HG03442 (cell line): ENCODE results near the gene SETD4.

Experiments used
- ATAC-seq: cut with Tn5 transposase; IDR thresholded peaks from one replicate; pipeline ENCODE4 v1.9.1; 2021; ENCODE audit warnings: mild to moderate bottlenecking, moderate library complexity; ENCODE audit not compliant: unreplicated experiment

Gene SETD4

DNA sequence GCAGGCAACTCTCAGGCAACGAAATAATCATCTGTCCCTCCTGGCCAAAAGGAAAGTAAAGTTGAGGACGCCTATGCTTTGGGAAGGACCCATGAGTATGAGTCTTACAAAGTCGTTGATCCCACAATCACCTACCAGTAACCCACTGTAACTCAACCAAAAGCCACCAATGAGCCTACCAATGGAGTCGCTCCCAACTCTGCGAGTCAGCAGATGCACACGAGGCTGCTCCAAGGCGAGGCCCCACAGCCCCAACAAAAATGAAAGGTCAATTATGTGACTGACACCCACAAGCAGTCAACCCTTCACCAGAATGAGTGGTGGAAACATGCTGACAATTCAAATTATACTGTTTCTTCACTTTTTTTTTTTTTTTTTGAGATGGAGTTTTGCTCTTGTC, 12.0 kb downstream of the SETD4 start:
- no peak for ATAC-seq

DNA sequence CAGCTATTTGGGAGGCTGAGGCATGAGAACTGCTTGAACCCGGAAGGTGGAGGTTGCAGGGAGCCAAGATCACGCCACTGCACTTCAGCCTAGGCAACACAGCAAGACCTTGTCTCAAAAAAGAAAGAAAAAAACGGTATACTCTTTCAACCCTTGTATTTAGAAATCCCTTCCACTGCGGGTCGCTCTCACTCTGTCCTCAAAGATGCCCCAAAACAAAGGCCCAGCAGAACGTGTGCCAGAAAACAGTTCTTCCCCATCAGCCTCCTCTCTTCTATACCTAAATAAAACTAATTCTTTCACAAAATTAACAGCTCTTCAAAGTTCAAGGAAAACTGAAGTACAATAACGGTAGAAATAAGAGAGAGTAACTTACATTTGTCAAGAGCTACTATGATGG, 13.2 kb downstream of the SETD4 start:
- no peak for ATAC-seq

DNA sequence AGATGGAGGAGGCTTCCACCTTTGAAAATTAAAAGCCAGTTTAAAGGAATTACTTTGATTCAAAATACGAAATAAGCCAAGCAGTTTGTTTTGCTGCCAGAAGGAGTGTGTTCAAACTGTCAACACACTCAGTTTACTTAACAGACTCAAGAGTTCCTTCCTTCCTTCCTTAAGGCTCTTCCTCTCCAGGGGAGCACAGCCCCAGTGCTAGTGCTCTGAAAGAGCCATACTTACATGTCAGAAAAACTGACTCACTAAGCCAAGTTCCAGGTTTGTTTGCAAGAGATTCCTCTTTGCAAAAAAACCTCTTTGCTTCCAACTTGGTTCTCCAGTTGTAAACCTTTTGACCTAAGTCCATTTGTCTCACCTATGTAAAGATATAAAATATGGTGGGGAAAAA, 14.3 kb downstream of the SETD4 start:
- ATAC-seq: no peak

DNA sequence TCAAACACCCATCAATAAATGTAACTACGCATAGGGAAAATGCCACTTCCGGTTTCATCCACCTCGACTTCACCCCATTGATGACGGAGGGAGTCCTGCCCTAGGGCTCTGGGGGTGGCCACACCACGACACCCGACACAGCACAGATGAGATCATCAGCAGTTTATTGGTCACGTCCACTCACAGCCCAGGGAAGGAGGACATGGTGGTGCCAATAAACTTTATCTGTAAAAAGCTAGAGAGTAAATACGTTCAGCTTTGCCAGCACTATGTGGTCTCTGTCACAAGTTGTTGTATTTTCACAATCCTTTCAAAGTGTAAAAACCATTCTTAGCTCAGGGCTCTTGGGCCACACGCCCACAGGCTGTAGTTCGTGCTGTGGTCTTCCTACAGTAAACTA, 16.3 kb downstream of the SETD4 start:
- no peak for ATAC-seq

DNA sequence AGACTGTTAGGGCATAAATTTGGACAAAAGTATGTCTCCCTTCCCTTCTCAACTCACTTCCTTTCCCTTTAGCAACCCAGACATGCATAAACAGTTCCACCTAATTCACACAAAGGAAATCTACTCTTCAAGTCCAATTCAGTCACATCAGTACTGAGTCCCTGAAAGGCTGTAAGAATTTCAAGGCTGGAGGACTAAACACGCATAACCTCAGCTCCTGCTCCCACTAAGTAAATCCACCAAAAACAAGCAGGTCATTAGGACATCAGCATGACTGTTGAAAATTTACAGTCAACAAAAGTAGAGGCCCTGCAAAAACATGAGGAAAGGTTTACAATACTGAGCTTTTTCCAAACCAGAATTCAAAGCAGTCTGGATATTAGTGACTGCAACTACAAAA, 18.4 kb downstream of the SETD4 start:
- ATAC-seq: no peak

DNA sequence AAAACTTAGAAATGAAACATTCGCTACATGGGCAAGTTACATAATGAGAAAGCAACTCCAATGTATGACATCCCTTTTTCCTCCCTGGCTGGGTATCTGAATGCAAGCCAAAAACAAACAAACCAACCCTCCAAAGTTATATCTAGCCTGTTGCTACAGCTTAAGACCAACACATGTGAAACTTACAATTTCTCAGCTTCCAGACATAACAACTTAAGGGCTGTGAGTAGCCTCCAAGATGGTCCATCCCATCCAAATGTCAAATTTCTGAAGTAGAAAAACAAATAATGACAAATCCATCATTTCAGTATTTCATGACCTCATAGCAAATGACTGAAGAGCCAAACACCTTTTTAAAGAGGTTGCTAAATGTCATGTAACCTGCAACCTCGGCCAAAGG, 19.9 kb downstream of the SETD4 start:
- ATAC-seq: no peak

DNA sequence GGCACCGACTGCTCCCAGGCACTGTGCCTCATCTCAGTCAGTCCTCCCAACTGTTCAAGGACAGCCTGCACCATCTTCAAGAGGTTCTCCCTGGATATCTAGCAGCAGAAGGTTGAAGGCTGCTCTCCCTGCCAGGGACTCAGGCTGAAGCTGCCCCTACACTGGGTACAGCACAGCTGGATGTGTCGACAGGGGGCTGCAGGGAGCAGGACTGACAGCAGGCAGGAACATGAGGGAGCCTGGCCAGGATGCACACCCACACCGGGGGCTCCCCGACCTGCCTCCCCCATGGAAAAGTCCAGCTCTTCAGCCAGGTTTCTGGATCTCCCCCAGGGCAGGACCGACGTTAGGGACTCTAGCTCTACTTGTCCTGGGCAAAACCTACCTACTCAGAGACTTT, 20.5 kb downstream of the SETD4 start:
- no peak for ATAC-seq

DNA sequence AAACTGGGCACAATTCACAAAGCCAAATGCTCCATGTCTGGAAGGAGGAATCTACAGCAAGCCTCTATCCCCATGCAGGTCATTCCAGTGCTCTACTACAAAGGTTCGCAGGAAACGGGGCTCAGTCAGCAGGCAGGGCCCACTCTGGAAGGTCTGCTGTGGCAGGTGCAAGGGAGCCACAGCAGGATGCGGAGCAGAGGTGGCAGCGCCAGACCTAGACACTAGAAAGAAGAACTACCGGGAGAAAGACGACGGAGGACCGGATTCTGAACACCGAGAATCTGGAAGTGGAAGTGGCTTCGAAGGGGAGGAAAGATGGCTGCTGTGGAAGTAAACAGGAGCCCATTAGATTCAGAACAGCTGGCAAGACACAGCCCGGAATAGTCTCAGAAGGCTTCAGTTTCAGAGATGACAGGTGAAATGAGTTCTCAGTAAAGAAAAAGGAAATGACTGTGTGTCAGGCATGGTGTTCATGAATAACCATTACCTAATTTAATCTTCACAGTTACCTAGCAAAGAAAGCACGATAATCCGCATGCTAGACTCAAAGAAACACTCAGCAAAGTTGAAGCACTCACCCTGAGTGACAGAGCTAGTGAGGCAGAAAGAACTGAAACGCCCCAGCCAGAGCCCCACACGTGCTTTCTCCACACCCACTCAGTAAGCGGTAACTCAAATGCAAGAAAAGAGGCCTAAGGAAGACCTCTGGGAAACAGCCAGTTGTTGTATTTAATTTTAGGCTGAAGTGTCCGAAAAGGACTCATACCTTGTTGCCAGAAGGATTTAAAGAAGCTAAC, 21.4 kb downstream of the SETD4 start:
- ATAC-seq: no peak

DNA sequence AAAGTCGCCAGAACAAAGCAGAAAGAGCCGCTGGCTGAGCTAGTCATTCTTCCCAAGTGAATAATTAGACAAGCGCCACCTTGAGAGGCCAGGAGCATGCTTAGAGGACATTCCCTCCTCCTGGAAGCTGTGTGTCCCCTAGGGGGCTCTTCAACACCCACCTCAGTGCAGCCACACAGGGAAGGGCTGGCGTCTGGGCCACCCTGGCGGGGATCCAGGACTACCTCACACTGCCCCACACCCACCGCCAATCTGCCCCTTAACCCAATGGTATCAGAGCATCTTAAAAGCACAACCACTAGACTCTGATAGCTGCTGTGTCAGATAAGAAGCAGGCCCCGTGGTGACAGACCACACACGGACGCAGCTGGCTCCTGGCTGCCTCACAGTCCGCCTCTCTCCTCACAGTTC, 24.9 kb downstream of the SETD4 start:
- ATAC-seq: no peak

DNA sequence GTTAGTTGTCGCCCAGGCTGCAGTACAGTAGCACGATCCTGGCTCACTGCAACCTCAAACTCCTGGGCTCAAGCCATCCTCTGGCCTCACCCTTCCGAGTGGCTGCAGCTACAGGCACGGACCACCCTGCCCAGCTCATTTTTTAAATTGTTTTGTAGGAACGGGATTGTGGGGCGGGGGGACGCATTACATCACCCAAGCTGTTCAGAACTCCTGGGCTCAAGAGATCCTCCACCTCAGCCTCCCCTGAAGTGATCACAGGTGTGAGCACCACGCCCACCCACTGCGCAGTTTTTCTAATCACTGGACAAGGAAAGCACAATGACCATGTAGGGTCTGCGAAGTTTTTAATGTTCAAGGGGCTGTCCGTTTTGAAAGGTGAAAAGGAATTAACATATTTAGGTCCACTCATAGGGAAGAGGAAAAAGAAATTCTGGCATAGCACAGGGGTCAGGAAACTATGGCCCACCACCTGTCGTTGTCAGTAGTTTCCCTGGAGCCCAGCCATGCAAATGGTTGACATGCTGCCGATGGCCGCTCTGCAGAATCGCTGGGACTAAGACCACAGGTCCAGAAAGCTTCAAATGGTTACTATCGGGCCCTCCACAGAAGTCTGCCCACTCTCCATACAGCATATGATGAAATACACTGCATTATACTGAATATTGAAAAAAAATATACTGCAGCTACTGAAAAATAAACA, 26.0 kb downstream of the SETD4 start:
- ATAC-seq: no peak

DNA sequence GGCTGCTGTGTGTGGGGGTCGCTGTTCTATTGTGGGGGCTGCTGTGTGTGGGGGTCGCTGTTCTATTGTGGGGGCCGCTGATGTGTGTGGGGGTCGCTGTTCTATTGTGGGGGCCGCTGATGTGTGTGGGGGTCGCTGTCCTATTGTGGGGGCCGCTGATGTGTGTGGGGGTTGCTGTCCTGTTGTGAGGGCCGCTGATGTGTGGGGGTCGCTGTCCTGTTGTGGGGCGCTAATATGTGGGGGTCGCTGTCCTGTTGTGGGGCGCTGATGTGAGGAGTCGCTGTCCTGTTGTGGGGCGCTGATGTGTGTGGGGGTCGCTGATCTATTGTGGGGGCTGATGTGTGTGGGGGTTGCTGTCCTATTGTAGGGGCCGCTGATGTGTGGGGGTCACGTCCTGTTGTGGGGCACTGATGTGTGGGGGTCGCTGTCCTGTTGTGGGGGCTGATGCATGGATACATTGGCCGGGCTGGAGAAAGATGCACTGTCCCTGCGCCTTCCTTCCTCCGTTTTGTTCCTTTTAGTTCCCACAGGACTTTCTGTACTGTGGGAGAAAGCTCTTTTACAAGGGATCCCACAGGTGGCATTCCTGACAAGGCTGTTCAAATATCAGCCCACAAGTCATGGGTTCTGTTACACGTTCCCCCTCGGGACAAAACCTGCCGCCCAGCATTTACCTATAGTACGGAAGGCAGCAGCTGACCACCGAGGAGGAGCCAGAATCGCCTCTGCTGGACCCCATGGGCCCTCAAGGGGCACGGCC, 27.5 kb downstream of the SETD4 start:
- ATAC-seq: no peak

DNA sequence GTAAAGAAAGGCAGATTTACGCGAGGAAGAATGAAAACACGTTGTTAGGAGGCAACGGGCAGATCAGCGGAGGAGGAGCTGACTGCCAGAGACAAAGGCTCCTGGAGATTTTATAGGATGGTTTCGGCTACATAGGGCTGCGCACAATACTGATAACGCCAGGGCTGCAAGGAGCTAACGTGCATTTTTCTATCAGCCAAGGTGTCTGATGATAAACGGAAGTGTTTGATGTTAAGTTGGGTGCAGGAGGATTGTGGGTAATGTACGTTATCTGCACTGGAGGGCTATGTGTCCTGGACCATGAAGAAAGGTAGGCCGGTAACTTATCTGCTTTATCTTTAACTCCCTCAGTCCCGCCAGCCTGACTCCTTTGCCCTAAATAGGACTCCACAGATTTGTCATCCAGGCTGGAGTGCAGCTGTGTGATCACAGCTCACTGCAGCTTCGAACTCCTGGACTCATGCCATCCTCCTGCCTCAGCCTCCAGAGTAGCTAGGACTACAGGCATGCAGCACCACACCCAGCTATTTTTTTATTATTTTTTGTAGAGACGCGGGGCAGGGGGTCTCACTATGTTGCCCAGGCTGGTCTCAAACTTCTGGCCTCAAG, 29.6 kb downstream of the SETD4 start:
- ATAC-seq: no peak

DNA sequence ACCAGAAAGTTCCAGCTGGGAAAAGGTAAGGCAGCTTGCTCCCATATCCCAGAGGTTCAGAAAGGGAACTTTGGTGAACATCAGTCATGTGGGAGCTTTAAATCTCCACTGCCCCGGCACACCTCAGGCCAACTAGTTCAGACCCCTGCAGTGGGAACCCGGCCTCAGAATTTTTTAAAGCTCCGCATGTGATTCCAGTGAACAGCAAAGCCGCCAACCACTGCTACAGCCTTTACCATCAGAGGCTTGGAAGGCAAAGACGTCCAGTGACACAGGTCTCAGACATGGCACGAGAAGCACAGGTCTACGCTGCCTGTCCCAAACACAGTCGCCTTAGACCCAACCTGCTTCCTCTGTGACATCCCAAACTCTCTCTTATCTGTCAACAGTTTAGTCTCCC, 31.0 kb downstream of the SETD4 start:
- ATAC-seq: no peak

DNA sequence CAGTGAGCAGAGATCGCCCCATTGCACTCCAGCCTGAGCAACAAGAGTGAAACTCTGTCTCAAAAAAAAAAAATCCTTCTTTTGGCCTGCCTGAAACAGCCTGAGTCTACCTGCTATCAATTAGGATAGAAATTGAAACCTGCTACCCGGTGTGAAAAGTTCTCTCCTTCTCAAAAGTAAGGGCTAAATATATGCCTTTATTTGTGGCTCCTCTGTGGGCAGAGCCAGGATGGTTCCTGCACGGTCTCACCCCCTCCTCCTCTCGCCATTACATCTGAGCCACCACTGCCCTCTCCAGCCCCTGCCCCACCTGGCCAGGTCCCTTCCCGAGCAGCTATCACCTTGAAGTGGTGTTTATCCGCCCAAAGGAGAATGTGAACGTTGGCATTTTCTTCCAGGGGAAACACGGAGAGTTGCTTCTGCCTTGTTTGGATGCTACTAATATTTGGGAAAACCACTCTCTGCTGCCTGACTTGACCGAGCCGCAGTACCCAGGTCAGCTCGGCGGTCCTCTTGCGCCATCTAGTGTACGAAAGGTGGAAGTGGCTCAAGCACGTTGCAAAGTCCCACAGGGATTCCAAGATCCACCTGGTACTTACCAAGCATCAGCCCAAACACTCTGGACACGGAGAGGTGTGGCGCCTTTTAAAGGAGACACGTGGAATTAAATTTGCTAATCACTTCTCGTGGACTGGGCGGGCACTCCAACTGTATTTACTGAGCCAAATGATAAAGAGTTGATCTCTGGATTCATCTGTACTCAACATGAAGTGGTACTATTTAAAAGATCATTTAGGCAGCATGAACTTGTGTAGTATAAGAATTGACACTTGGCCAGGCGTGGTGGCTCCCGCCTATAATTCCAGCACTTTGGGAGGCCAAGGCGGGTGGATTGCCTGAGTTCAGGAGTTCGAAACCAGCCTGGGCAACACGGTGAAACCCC, 31.9 kb downstream of the SETD4 start:
- ATAC-seq: no peak

DNA sequence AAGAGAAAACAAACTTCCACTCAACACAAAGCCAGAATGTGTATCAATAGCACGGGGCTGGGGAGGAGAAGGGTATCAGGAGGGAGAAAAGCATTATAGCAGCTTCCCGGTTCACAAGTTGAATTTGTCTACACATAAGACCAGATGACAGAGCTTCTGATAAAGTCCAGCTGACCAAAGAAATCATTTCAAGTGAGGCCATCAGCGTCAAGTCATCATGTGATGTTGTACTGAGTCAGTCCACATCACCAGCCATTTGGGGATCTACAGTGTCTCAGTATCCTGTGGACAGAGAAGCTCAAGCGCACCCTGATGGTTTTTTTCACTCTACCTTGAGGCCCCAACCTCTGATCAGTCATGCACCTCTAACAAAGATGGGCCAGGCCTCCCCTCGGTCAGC, 33.0 kb downstream of the SETD4 start:
- ATAC-seq: no peak

DNA sequence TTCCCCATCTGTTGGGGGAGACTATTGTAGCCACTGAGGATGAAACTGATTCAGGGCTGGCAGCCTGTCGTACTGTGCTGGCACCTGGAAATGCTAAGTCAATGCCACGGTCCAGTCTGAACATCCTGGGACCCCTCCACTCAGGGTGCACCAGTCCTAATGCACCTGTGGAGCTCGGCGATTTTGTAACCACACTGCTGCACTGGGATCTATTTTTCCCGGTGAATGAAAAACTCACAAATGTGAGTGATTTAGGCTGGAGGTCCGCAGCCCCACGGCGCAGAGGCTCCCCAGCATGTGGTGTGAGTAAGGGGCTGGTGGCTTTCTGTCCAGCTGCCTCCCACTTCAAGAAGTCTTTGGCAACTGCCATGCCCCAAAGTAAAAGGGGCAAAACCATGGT, 35.5 kb downstream of the SETD4 start:
- no peak for ATAC-seq

DNA sequence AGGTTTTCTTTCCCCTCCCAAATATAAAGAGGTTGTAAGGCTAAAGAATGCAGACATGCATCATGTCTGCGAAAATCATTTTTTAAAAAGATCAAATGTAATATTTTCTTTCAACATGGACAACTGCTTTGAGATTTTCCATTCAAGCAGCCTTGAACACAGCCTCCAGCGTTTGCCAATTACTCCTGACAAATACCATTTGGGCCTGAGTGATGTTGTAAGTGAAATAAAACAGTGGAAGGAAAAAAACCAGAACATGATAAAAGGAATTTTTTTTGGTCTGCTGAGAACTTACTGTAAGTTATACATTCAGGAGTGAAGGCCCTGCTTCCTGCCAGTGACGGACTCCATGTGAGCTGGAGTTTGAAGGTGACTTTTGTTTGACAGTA, 37.2 kb downstream of the SETD4 start:
- no peak for ATAC-seq

DNA sequence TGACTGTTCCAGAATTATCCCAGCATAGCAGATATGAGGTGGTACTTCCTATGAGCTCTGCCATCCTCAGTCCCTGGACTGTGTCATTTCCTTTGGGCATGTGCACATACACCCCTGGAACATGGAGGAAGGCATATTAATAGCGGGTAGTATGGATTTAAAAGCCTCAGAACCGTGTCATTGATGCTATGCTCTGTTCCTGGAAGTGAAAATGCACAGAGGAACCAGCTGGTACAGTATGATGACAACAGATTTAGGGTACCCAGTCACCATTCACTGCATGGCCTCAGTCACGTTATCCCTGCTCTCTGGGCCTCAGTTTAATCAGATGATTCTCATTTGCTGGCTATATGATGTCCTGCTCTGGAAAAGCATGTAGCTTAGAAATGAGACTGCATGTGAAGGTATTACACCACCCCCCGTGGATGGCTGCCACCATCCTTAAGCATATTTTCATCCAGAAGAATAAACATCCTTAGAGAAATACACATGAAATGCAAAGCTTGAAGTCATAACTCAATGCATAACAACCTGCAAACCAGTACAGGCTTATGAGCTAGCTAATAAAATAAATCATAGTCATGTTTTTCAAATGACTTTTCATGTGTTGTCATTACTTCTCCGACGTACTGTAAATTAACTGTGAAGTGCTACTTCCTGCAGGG, 37.8 kb downstream of the SETD4 start:
- ATAC-seq: no peak

DNA sequence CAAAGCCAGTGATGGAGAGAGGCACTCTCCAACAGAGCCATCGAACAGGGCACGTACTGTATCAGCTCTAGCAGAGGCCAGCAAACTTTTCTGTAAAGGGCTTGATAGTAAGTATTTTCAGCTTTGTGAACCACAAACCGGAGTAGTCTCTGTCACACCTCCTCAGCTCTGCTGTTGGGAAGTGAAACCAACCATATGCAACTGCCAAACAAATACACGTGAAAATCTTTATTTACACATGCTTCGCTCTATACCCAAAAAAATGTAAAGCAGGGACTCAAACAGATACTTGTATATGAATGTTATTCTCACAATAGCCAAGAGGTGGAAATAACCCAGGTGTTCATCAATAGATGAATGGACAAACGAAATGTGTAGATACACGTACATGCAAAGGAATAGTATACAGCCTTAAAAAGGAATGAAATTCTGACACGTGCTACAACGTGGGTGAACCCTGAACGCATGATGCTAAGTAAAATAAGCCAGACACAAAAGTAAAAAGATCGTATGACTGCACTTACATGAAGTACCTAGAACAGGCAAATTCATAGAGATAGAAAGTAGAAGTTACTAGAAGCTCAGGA, 39.0 kb downstream of the SETD4 start:
- ATAC-seq: peak; percentile 64
